Measurements from ENCODE around the gene FGF2. TPM values are rescaled to one million over a fixed set of nuclear protein-coding genes. Genes with fewer than 3 reads are reported as not detected.
"Not testable (repeated sequence)": the region's sequence is repeated elsewhere in the genome, so short reads cannot be mapped to it uniquely, and the experiment has no call there.

The FGF2 gene
- total and polyA plus RNA-seq, 3 experiments from 2014 or later: 1.5 to 1.7 TPM; not detected in 1

DNA sequence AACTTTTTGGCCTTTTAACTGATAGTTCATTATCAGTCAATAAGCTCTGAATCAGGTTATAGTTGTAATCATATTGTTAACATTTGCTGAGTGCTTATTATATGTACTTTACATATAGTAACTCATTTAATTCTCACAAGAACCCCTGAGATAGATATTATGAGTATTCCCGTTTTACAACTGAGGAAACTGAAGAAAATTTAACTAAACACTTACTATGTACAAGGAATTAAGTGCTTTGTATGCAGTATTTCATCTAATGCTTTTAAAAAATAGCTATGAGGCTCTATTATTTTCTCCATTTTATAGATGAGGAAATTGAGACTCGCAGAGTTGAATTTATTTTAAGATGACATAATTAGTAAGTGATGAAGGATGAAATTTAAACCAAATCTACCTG is 27.7 kb upstream of the FGF2 start:
- no peak overlapping the region for H3K4me3 Mint-ChIP-seq
- no peaks in the 10 kb centered on the region for H3K4me1 Mint-ChIP-seq
- no peaks in the 10 kb centered on the region for H3K36me3 ChIP-seq (ENCODE audit: insufficient read depth, low read length)
- no peak for DNase-seq
- no peaks in the 10 kb centered on the region for H3K27me3 ChIP-seq (ENCODE audit: insufficient read depth, low read length, poor library complexity, severe bottlenecking)
- H3K9me3 Mint-ChIP-seq: no peaks in the 10 kb centered on the region
- peak overlapping the region; percentile 43 for H3K27ac ChIP-seq (ENCODE audit: low read depth, low read length)
- ChIA-PET POLR2A (no interaction called here), CTCF (no interaction called here)
- H3K9me3 ChIP-seq (ENCODE audit: low read length): no peaks in the 10 kb centered on the region
- no peak overlapping the region for H3K27ac Mint-ChIP-seq
- H3K4me3 ChIP-seq (ENCODE audit: low read length): no peak overlapping the region
- no peaks in the 10 kb centered on the region for H3K4me1 ChIP-seq (ENCODE audit: insufficient read depth, low read length)
- H3K27me3 Mint-ChIP-seq: peaks cover 3 to 8% of the 10 kb centered on the region in 2 donors
- H3K36me3 Mint-ChIP-seq: no peaks in the 10 kb centered on the region

DNA sequence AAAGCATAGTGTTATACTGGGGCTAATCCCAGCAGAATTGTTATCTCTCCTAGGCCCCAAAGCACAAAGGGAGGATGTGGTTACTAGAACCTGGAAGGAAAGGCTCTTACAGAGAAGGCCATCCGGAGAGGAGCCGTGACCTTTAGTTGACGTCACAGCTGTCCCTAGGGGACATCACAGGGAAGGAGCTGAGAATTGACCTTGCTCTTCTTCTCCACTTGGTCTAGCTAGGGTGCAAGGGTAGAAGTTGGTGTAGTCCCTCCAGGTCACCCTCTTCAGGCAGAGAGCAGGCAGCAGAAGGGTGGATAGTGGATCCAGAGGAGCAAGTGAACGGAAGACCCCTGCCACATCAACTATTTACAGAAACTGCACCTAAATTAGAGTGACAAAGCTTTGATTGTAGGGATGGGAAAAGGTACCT is 22.8 kb upstream of the FGF2 start:
- H3K36me3 Mint-ChIP-seq: no peaks in the 10 kb centered on the region
- DNase-seq: no peak
- Histone ChIP-seq H3K4me1 (ENCODE audit: insufficient read depth, low read length) (no peaks in the 10 kb centered on the region), H3K4me3 (ENCODE audit: low read length) (no peak overlapping the region), H3K27ac (ENCODE audit: low read depth, low read length) (no peak overlapping the region), H3K9me3 (ENCODE audit: low read length) (no peaks in the 10 kb centered on the region), H3K36me3 (ENCODE audit: insufficient read depth, low read length) (no peaks in the 10 kb centered on the region), H3K27me3 (ENCODE audit: insufficient read depth, low read length, poor library complexity, severe bottlenecking) (no peaks in the 10 kb centered on the region)
- no peaks in the 10 kb centered on the region for H3K9me3 Mint-ChIP-seq
- H3K4me1 Mint-ChIP-seq: no peaks in the 10 kb centered on the region
- ChIA-PET CTCF (no interaction called here), POLR2A (no interaction called here)
- H3K27me3 Mint-ChIP-seq: no peaks in the 10 kb centered on the region
- no peak overlapping the region for H3K27ac Mint-ChIP-seq
- no peak overlapping the region for H3K4me3 Mint-ChIP-seq

DNA sequence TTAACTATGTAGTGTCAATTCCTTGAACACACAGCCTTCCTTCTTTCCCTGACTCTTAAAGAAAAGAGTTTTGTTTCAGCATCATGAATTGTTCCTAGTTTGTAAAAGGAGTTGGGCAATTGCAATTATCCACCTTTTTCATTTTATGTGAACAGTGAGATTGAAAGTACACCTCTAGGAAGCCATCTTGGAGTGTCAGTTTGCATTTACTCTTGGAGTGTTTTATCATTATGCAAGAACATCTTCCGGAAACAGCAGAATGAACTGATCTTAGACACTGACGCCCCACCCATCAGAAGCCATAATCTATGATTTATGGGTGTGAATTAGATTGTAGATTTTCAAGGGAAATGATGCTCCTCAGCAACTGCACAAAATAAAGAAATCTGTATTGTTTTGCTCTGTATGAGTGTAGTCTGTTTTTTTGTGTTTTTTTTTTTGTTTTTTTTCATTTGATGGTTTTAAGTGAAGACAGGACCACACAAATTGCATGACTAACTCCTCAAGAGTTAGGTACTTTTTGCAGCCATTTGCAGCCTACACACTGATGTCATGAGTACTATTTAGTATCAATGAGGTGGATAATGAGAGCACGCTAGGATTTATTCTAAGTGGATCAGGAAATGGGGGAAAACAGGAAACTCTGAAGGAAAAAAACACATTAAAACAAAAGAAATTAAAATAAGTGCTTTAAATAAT is 19.5 kb upstream of the FGF2 start:
- H3K27me3 Mint-ChIP-seq: peaks cover 0 to 7% of the 10 kb centered on the region in 2 donors
- ChIA-PET CTCF (no interaction called here), POLR2A (no interaction called here)
- Histone ChIP-seq H3K27me3 (ENCODE audit: insufficient read depth, low read length, poor library complexity, severe bottlenecking) (no peaks in the 10 kb centered on the region), H3K4me1 (ENCODE audit: insufficient read depth, low read length) (no peaks in the 10 kb centered on the region), H3K4me3 (ENCODE audit: low read length) (no peak overlapping the region), H3K9me3 (ENCODE audit: low read length) (no peaks in the 10 kb centered on the region), H3K36me3 (ENCODE audit: insufficient read depth, low read length) (no peaks in the 10 kb centered on the region), H3K27ac (ENCODE audit: low read depth, low read length) (no peak overlapping the region)
- no peaks in the 10 kb centered on the region for H3K4me1 Mint-ChIP-seq
- H3K4me3 Mint-ChIP-seq: no peak overlapping the region
- no peaks in the 10 kb centered on the region for H3K36me3 Mint-ChIP-seq
- H3K27ac Mint-ChIP-seq: no peak overlapping the region
- no peaks in the 10 kb centered on the region for H3K9me3 Mint-ChIP-seq
- no peak for DNase-seq

DNA sequence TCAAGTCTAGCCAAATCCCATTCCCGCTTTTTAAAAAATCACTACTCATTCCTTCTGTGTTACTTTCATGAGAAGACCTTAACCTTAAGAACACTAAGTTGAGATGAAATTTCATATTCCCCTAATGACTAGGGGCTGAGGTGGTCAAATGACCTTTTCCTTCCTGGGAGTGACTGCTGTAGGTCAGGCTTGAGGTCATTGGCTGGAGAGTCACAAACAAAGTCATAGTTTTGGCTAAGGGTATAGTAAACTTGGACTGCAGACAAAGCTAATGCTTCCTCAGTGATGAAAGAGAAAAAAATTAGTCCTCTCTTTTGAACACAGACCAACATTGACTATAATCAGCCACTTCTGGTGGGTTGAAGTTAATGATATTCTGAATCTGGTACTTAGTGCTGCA is 16.0 kb upstream of the FGF2 start:
- H3K9me3 ChIP-seq (ENCODE audit: low read length): no peaks in the 10 kb centered on the region
- Mint-ChIP-seq H3K4me3 (no peak overlapping the region), H3K27ac (no peak overlapping the region), H3K27me3 (peaks cover 0 to 7% of the 10 kb centered on the region in 2 donors), H3K9me3 (no peaks in the 10 kb centered on the region), H3K4me1 (no peaks in the 10 kb centered on the region), H3K36me3 (no peaks in the 10 kb centered on the region)
- H3K36me3 ChIP-seq (ENCODE audit: insufficient read depth, low read length): no peaks in the 10 kb centered on the region
- no peaks in the 10 kb centered on the region for H3K4me1 ChIP-seq (ENCODE audit: insufficient read depth, low read length)
- H3K4me3 ChIP-seq (ENCODE audit: low read length): no peak overlapping the region
- DNase-seq: no peak
- ChIA-PET POLR2A (no interaction called here), CTCF (no interaction called here)
- H3K27ac ChIP-seq (ENCODE audit: low read depth, low read length): no peak overlapping the region
- no peaks in the 10 kb centered on the region for H3K27me3 ChIP-seq (ENCODE audit: insufficient read depth, low read length, poor library complexity, severe bottlenecking)

DNA sequence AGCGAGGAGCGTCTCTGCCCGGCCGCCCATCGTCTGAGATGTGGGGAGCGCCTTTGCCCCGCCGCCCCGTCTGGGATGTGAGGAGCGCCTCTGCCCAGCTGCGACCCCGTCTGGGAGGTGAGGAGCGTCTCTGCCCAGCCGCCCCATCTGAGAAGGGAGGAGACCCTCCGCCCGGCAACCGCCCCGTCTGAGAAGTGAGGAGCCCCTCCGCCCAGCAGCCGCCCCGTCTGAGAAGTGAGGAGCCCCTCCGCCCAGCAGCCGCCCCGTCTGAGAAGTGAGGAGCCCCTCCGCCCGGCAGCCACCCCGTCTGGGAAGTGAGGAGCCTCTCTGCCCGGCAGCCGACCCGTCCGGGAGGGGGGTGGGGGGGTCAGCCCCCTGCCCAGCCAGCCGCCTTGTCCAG is 14.8 kb upstream of the FGF2 start:
- H3K4me3 Mint-ChIP-seq, H3K27me3 Mint-ChIP-seq: not testable (repeated sequence)

DNA sequence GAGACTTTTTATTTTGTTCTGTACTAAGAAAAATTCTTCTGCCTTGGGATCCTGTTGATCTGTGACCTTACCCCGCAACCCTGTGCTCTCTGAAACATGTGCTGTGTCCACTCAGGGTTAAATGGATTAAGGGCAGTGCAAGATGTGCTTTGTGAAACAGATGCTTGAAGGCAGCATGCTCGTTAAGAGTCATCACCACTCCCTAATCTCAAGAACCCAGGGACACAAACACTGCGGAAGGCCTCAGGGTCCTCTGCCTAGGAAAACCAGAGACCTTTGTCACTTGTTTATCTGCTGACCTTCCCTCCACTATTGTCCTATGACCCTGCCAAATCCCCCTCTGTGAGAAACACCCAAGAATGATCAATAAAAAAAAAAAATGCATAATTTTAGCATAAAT is 13.8 kb upstream of the FGF2 start:
- H3K4me1 ChIP-seq (ENCODE audit: insufficient read depth, low read length); H3K27ac Mint-ChIP-seq; H3K27me3 Mint-ChIP-seq; CTCF ChIA-PET; H3K4me1 Mint-ChIP-seq; H3K4me3 Mint-ChIP-seq; H3K27me3 ChIP-seq (ENCODE audit: insufficient read depth, low read length, poor library complexity, severe bottlenecking); H3K36me3 ChIP-seq (ENCODE audit: insufficient read depth, low read length); H3K27ac ChIP-seq (ENCODE audit: low read depth, low read length); H3K4me3 ChIP-seq (ENCODE audit: low read length); H3K36me3 Mint-ChIP-seq; DNase-seq; H3K9me3 Mint-ChIP-seq; H3K9me3 ChIP-seq (ENCODE audit: low read length); POLR2A ChIA-PET: not testable (repeated sequence)

More for the DNA sequence above, 14.8 kb upstream of the FGF2 start:
- H3K27ac ChIP-seq (ENCODE audit: low read depth, low read length); DNase-seq; H3K27me3 ChIP-seq (ENCODE audit: insufficient read depth, low read length, poor library complexity, severe bottlenecking); H3K36me3 Mint-ChIP-seq; H3K4me3 ChIP-seq (ENCODE audit: low read length); POLR2A ChIA-PET; H3K4me1 Mint-ChIP-seq; H3K9me3 Mint-ChIP-seq; CTCF ChIA-PET; H3K4me1 ChIP-seq (ENCODE audit: insufficient read depth, low read length); H3K36me3 ChIP-seq (ENCODE audit: insufficient read depth, low read length); H3K27ac Mint-ChIP-seq; H3K9me3 ChIP-seq (ENCODE audit: low read length): not testable (repeated sequence)

DNA sequence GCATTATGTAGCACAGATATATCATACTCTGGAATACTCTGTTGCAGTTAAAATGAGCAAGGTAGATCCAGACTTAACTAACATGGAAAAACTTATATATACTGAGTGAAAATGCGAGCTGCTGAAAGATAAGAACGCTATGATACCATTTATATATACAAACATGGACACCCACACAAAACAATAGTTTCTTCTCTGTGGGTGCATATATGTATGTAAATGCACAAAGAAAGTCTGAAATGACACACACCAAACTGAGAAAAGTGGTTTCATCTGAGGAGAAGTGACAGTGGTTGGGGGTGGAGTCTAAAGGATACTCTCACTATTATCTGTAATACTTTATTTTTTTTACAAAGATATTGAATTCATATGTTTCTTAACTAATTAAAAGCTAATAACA is 12.2 kb upstream of the FGF2 start:
- Mint-ChIP-seq H3K36me3 (no peaks in the 10 kb centered on the region), H3K27me3 (peaks cover 4 to 8% of the 10 kb centered on the region in 2 donors), H3K27ac (no peak overlapping the region), H3K4me1 (no peaks in the 10 kb centered on the region), H3K9me3 (no peaks in the 10 kb centered on the region), H3K4me3 (no peak overlapping the region)
- ChIA-PET CTCF (no interaction called here), POLR2A (no interaction called here)
- no peaks in the 10 kb centered on the region for H3K9me3 ChIP-seq (ENCODE audit: low read length)
- no peaks in the 10 kb centered on the region for H3K27me3 ChIP-seq (ENCODE audit: insufficient read depth, low read length, poor library complexity, severe bottlenecking)
- no peak overlapping the region for H3K4me3 ChIP-seq (ENCODE audit: low read length)
- no peak for DNase-seq
- H3K4me1 ChIP-seq (ENCODE audit: insufficient read depth, low read length): no peaks in the 10 kb centered on the region
- no peak overlapping the region for H3K27ac ChIP-seq (ENCODE audit: low read depth, low read length)
- no peaks in the 10 kb centered on the region for H3K36me3 ChIP-seq (ENCODE audit: insufficient read depth, low read length)

DNA sequence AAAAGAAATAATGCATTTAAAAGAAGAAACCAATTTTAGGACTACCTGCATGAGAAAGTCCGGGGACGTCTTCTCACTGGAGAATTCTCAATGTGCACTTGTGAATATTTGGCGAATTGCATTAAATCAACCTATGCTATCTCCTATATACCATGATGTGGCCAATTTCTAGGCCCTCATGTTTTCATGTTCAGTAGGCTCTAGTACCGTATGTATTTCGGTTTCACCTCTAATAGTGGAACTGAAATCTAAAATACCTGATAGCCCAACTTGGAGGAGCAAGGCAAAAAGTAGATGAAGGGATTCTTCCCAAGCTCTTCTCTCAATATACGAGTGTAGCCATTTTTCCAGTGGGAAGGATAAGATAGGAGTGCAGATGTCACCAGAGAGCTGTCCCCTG is 11.4 kb upstream of the FGF2 start:
- POLR2A ChIA-PET: no interaction called here
- H3K27ac Mint-ChIP-seq: no peak overlapping the region
- H3K9me3 ChIP-seq (ENCODE audit: low read length): no peaks in the 10 kb centered on the region
- CTCF ChIA-PET: no interaction called here
- no peaks in the 10 kb centered on the region for H3K4me1 ChIP-seq (ENCODE audit: insufficient read depth, low read length)
- DNase-seq: no peak
- no peaks in the 10 kb centered on the region for H3K36me3 Mint-ChIP-seq
- no peaks in the 10 kb centered on the region for H3K36me3 ChIP-seq (ENCODE audit: insufficient read depth, low read length)
- H3K9me3 Mint-ChIP-seq: no peaks in the 10 kb centered on the region
- H3K4me3 ChIP-seq (ENCODE audit: low read length): no peak overlapping the region
- H3K27me3 ChIP-seq (ENCODE audit: insufficient read depth, low read length, poor library complexity, severe bottlenecking): no peaks in the 10 kb centered on the region
- peaks cover 4 to 12% of the 10 kb centered on the region in 2 donors for H3K27me3 Mint-ChIP-seq
- no peaks in the 10 kb centered on the region for H3K4me1 Mint-ChIP-seq
- H3K27ac ChIP-seq (ENCODE audit: low read depth, low read length): no peak overlapping the region
- H3K4me3 Mint-ChIP-seq: no peak overlapping the region

DNA sequence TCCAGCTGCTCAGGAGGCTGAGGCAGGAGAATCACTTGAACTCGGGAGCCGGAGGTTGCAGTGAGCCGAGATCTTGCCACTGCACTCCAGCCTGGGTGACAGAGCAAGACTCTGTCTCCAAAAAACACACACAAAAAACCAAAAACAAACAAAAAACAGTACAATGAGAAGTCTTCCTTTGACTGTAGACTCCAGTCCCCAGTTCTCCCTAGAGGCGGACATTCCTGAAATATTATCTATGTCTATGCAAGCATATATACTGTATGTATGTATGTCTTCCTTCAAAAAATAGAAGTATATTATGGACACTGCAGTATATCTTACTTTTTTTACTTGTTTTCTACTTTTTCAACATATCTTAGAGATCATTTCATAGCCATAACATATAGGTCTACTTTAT is 10.2 kb upstream of the FGF2 start:
- H3K27me3 Mint-ChIP-seq: peaks cover 7 to 10% of the 10 kb centered on the region in 2 donors
- Histone ChIP-seq H3K4me3 (ENCODE audit: low read length) (no peak overlapping the region), H3K4me1 (ENCODE audit: insufficient read depth, low read length) (no peaks in the 10 kb centered on the region), H3K9me3 (ENCODE audit: low read length) (no peaks in the 10 kb centered on the region), H3K27me3 (ENCODE audit: insufficient read depth, low read length, poor library complexity, severe bottlenecking) (no peaks in the 10 kb centered on the region), H3K27ac (ENCODE audit: low read depth, low read length) (no peak overlapping the region), H3K36me3 (ENCODE audit: insufficient read depth, low read length) (no peaks in the 10 kb centered on the region)
- ChIA-PET CTCF (no interaction called here), POLR2A (no interaction called here)
- H3K4me1 Mint-ChIP-seq: no peaks in the 10 kb centered on the region
- no peaks in the 10 kb centered on the region for H3K9me3 Mint-ChIP-seq
- no peaks in the 10 kb centered on the region for H3K36me3 Mint-ChIP-seq
- no peak overlapping the region for H3K4me3 Mint-ChIP-seq
- no peak overlapping the region for H3K27ac Mint-ChIP-seq
- no peak for DNase-seq
